Fibroblast of mammary gland (primary cell): ENCODE data around the gene CACNA1S.

Source experiments
- DNase-seq: peaks from one replicate; pipeline ENCODE4 v3.0.0-alpha.2; 2010; ENCODE audit warnings: low read depth
- H3K4me3 ChIP-seq: 2 replicates; pipeline ENCODE4 v1.5.1; 2011; ENCODE audit warnings: low read depth, mild to moderate bottlenecking, low read length, moderate library complexity; ENCODE audit not compliant: control insufficient read depth
- TF ChIP-seq, protein P1 (sequence below): conservative IDR thresholded peaks from 2 replicates; pipeline ENCODE4 v1.5.1; 2011; ENCODE audit warnings: low read depth, low read length, inconsistent platforms; ENCODE audit not compliant: control insufficient read depth, insufficient read depth

Gene CACNA1S

DNA sequence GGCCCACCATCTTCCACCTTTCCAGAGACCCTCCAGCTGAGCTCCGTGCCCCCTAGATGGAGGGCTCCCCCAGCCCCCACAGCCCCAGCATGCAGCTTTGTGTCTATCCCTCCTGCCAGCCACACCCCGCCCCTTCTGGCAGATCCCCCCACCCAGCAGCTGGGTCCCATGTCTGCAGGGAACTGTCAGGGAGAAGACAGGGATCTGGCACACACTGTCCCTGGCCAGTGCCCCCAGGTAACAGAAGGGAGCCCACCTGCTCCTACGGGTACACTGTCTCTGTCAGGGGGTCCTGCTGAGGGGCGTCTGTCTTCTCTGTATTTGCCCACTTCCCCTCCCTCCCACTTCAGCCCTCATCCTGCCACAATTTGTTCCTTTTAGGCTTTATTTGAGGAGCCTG, 77.6 kb downstream of the CACNA1S start:
- no peak overlapping the region for H3K4me3 ChIP-seq
- DNase-seq, result no peak
- TF ChIP-seq, protein P1, sequence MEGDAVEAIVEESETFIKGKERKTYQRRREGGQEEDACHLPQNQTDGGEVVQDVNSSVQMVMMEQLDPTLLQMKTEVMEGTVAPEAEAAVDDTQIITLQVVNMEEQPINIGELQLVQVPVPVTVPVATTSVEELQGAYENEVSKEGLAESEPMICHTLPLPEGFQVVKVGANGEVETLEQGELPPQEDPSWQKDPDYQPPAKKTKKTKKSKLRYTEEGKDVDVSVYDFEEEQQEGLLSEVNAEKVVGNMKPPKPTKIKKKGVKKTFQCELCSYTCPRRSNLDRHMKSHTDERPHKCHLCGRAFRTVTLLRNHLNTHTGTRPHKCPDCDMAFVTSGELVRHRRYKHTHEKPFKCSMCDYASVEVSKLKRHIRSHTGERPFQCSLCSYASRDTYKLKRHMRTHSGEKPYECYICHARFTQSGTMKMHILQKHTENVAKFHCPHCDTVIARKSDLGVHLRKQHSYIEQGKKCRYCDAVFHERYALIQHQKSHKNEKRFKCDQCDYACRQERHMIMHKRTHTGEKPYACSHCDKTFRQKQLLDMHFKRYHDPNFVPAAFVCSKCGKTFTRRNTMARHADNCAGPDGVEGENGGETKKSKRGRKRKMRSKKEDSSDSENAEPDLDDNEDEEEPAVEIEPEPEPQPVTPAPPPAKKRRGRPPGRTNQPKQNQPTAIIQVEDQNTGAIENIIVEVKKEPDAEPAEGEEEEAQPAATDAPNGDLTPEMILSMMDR, result no peak

DNA sequence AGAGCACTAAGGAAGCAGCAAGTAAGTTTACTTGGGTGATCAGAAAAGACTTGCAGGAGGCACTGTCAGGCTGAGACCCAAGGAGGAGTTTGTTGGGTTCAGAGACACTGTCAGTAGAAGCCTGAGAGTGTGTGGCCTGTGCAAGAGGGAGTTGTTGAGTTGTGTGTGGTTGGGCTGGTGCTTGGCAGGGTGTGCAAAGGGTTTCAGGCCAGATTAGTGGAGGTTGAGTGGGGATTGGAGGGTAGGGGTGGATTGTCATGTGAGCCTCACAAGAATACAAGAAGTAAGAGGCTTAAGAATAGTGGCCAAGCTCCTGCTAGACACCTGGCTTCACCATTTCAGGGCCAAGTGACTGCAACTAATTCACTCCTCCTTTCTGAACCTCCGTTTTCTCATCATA, 79.8 kb downstream of the CACNA1S start:
- no peak overlapping the region for H3K4me3 ChIP-seq
- no peak for DNase-seq
- TF ChIP-seq, protein P1, result no peak

DNA sequence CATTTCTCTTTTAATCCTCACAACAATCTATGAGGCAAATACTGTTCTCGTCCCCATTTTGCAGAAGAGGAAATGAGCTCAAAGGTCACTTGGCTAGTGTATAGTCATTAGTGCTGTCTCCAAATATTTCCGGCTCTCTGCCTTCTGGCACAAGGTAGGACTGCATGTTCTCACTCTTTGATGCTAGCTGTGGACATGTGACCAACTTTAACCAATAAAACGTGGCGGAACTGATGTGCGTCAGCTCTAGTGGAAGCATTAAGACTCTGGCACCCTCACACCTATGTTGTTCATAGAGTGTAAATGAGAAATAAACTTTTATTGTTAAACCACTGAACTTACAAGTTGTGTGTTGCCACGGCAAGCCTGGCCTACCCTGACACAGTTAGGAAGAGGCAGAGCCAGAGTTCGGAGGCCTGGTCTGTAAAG, 83.8 kb downstream of the CACNA1S start:
- TF ChIP-seq, protein P1, result no peak
- DNase-seq, result peak; percentile 15
- no peak overlapping the region for H3K4me3 ChIP-seq

DNA sequence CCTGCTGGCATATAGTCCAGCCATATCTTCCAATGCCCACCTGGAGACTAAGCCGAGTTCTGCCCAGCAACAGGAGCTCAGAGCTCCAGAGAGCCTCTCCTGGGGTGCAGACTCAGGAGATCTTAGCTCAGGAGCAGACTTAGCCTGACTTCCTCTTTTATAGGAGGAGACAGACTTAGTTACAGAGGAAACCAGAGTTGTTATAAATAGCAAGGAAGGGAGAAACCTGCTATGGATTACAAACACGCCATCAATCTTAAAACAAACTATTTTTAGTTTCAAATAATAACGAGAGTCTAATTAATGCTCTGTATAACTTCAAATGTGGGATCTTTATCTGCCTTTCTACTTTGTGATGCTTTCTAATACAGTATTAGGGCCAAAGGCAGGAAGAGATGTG, 85.4 kb downstream of the CACNA1S start:
- no peak overlapping the region for H3K4me3 ChIP-seq
- DNase-seq, result no peak

DNA sequence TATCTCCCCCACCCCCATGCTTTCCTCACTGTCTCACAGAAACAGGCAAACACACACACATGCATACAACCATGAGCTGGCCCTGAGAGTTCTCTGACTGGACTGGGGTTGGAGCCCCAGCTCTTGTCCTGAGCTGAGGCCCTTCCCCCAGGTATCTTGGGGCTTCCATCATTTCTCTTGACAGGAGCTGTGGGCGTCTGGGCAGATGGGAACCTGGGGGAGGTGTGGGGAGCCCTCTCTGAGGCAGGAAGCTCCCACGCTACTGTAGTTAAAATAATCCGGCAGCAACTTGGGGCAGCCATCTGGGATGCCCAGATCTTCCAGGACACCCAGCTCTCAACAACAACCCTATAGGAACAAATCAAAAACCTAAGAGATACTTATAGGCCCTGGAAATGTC, 86.0 kb downstream of the CACNA1S start:
- TF ChIP-seq, protein P1, result no peak
- no peak for DNase-seq
- no peak overlapping the region for H3K4me3 ChIP-seq

More for the DNA sequence above, 85.4 kb downstream of the CACNA1S start:
- TF ChIP-seq, protein P1, result no peak

DNA sequence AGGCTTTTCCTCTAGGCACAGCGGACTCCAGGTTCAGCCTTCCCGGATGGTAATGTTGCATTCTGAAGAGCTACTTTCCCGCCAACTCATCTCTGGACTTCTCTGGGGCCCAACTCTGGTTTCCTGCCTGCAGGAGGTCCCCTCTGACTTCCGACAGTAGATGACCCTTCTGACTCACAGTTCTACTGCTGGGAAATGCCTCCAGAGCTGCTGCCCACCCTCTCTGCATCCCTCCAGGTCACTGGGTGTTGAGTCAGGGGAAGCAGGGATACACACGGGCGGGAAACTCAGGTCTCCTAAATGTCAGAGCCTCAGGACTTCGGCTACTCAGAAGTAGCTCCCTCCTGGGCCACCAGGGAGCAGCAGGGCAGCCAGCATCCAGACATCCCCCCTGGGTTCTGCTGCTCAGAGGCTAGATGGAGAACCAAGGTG, 86.6 kb downstream of the CACNA1S start:
- DNase-seq, result peak; percentile 72
- no peak overlapping the region for H3K4me3 ChIP-seq
- TF ChIP-seq, protein P1, result peak; percentile 36

DNA sequence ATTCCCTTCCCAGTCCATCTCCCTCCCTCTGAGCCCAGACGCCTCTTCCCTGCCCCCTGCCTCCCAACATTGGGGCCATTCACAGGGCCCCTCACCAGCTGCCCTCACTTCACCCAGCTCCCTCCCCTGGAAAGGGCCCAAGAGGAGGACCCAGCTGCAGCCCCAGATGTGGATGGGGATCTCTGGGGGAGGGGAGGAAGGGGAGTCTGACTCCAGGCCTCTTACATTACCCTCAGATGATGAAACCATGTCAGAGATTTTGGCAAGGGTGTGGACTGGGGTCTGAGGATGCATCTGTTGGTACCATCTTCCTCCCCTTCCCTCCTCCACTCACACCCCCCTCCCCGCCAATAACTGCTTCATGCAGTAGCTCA, 87.6 kb downstream of the CACNA1S start:
- no peak for DNase-seq
- TF ChIP-seq, protein P1, result no peak

More for the DNA sequence above, 87.6 kb downstream of the CACNA1S start:
- no peak overlapping the region for H3K4me3 ChIP-seq
